H1 (cell line): ENCODE results near the gene IRGQ. TPM values are rescaled to one million over a fixed set of nuclear protein-coding genes. Genes with fewer than 3 reads are reported as not detected.

ENCODE experiments used
- CHD2 ChIP-seq: IDR thresholded peaks from 2 replicates; pipeline ENCODE4 v1.6.1; 2012; ENCODE audit warnings: low read length, improper control_type of control experiment
- EGR1 ChIP-seq: IDR thresholded peaks from 2 replicates; pipeline ENCODE4 v1.6.1; 2011; ENCODE audit warnings: low read depth, low read length, borderline replicate concordance
- KDM5A ChIP-seq: fragments of 200-600 bp; IDR thresholded peaks from 2 replicates; pipeline ENCODE4 v1.7.1; 2012; ENCODE audit warnings: mild to moderate bottlenecking, low read length, inconsistent platforms, mixed read lengths
- PHF8 ChIP-seq: fragments of 200-600 bp; sonication (generic); conservative IDR thresholded peaks from 2 replicates; pipeline ENCODE4 v1.7.1; 2012; ENCODE audit warnings: low read depth, mild to moderate bottlenecking, inconsistent platforms, low read length, moderate library complexity
- YY1 ChIP-seq: IDR thresholded peaks from 2 replicates; pipeline ENCODE4 v1.6.1; 2011; ENCODE audit warnings: low read depth, mild to moderate bottlenecking, low read length
- ZNF274 ChIP-seq: IDR thresholded peaks from 2 replicates; pipeline ENCODE4 v1.7.0; 2012; ENCODE audit warnings: low read length, borderline replicate concordance; ENCODE audit errors: extremely low read depth
- polyA plus RNA-seq, 7 experiments: library from polyadenylated mRNA; depleted of rRNA in 3 of 7; stranded (reverse) in 5 of 7; unstranded in 2 of 7; fragments of >200 nt in 5 of 7; fragments of 200-250 nt in 2 of 7; gene quantifications; 1 replicate in 5 of 7; 2 replicates in 1 of 7; 4 replicates in 1 of 7; pipeline versions ENCODE4 v1.2.1 to v1.2.3, GENCODE V29; 2011 to 2013; ENCODE audit warnings: missing spikeins in 2 of 7, mixed read lengths in 2 of 7
- total RNA-seq: library from RNA; stranded (reverse); fragmentation: NEBNext Ultra II Directional; extraction: Animal tissue kit (Norgen Biotek cat#: 25700); gene quantifications from 2 replicates; pipeline ENCODE4 v1.2.1, GENCODE V29; 2021

IRGQ gene
- total and polyA plus RNA-seq, 2 of the 8 experiments (the other 6 are each of a cell fraction or from before 2014, with no cell fraction given) = 16.0 to 42.9 TPM

GRCh38 chr19:43564800-43565199 is 31.1 kb downstream of the IRGQ start (continued):
- TF ChIP-seq EGR1 (no peak), ZNF274 (no peak), KDM5A (no peak), CHD2 (no peak), PHF8 (no peak), YY1 (no peak)
